ENCODE data around the gene PHF20. TPM values are rescaled to one million over a fixed set of nuclear protein-coding genes. Genes with fewer than 3 reads are reported as not detected.

Gene PHF20
- polyA plus RNA-seq, 1 donor from 2014 or later = 49.2 TPM

- no peaks in the 10 kb centered on the region for H4K20me1 ChIP-seq (ENCODE audit: insufficient read depth)
- H3K9ac ChIP-seq (ENCODE audit: low read length) = no peak overlapping the region
- no peak overlapping the region for H2AFZ ChIP-seq (ENCODE audit: low read depth, low read length)
- H3K9me2 ChIP-seq (ENCODE audit: insufficient read depth, low read length) = no peaks in the 10 kb centered on the region
- H3K4me3 ChIP-seq (ENCODE audit: low read length) = no peak overlapping the region
- no peaks in the 10 kb centered on the region for H3K27me3 ChIP-seq (ENCODE audit: insufficient read depth, low read depth, low read length)
- no peak overlapping the region for H3K27ac ChIP-seq (ENCODE audit: low read length)
- H3K36me3 ChIP-seq (ENCODE audit: insufficient read depth, low read length) = peaks cover 9% of the 10 kb centered on the region
- no peaks in the 10 kb centered on the region for H3K79me2 ChIP-seq (replicated peaks; ENCODE audit: insufficient read depth, low read length)
- no peaks in the 10 kb centered on the region for H3F3A ChIP-seq (ENCODE audit: insufficient read depth, low read length, poor library complexity, severe bottlenecking)
- TF ChIP-seq REST (IDR thresholded peaks at IDR 0.05; ENCODE audit: borderline replicate concordance) (no peak), TAF1 (IDR thresholded peaks at IDR 0.05; ENCODE audit: low read depth) (no peak)
- no peaks in the 10 kb centered on the region for H3K9me3 ChIP-seq (ENCODE audit: low read length)
- no peak overlapping the region for H3K4me2 ChIP-seq (ENCODE audit: low read length)
These were observed 148.7 kb downstream of the PHF20 start for GRCh38 chr20:35920523-35920922.

GRCh38 chr20:35929301-35929700, 157.5 kb downstream of the PHF20 start:
- Histone ChIP-seq H3F3A (ENCODE audit: insufficient read depth, low read length, poor library complexity, severe bottlenecking) (no peaks in the 10 kb centered on the region), H3K79me2 (replicated peaks; ENCODE audit: insufficient read depth, low read length) (no peaks in the 10 kb centered on the region), H3K9ac (ENCODE audit: low read length) (no peak overlapping the region), H2AFZ (ENCODE audit: low read depth, low read length) (no peak overlapping the region), H3K36me3 (ENCODE audit: insufficient read depth, low read length) (no peaks in the 10 kb centered on the region), H3K9me3 (ENCODE audit: low read length) (no peaks in the 10 kb centered on the region), H3K9me2 (ENCODE audit: insufficient read depth, low read length) (no peaks in the 10 kb centered on the region), H4K20me1 (ENCODE audit: insufficient read depth) (no peaks in the 10 kb centered on the region), H3K4me3 (ENCODE audit: low read length) (no peak overlapping the region), H3K27me3 (ENCODE audit: insufficient read depth, low read depth, low read length) (no peaks in the 10 kb centered on the region), H3K27ac (ENCODE audit: low read length) (no peak overlapping the region), H3K4me2 (ENCODE audit: low read length) (no peak overlapping the region)
- no peak for TF ChIP-seq POLR2AphosphoS5 (IDR thresholded peaks at IDR 0.05)
- TF ChIP-seq RAD21 (conservative IDR thresholded peaks at IDR 0.05) = no peak
- TF ChIP-seq CTCF (IDR thresholded peaks at IDR 0.05; ENCODE audit: poor library complexity, severe bottlenecking) = no peak
- TF ChIP-seq EP300 (conservative IDR thresholded peaks at IDR 0.05; ENCODE audit: poor library complexity, severe bottlenecking) = no peak
- no peak for TF ChIP-seq EZH2 (IDR thresholded peaks at IDR 0.05; ENCODE audit: borderline replicate concordance, insufficient read depth, low read length, poor library complexity, severe bottlenecking)
- no peak for TF ChIP-seq TAF1 (IDR thresholded peaks at IDR 0.05; ENCODE audit: low read depth)
- TF ChIP-seq MXI1 (conservative IDR thresholded peaks at IDR 0.05; ENCODE audit: poor library complexity, severe bottlenecking) = no peak
- TF ChIP-seq REST (IDR thresholded peaks at IDR 0.05; ENCODE audit: borderline replicate concordance) = no peak
- no peak for TF ChIP-seq SMC3 (conservative IDR thresholded peaks at IDR 0.05; ENCODE audit: poor library complexity)
